ENCODE results near the gene SACS.
A peak's percentile ranks its signal among the peaks of the same experiment; 100 is the strongest.

SACS gene, protein sequence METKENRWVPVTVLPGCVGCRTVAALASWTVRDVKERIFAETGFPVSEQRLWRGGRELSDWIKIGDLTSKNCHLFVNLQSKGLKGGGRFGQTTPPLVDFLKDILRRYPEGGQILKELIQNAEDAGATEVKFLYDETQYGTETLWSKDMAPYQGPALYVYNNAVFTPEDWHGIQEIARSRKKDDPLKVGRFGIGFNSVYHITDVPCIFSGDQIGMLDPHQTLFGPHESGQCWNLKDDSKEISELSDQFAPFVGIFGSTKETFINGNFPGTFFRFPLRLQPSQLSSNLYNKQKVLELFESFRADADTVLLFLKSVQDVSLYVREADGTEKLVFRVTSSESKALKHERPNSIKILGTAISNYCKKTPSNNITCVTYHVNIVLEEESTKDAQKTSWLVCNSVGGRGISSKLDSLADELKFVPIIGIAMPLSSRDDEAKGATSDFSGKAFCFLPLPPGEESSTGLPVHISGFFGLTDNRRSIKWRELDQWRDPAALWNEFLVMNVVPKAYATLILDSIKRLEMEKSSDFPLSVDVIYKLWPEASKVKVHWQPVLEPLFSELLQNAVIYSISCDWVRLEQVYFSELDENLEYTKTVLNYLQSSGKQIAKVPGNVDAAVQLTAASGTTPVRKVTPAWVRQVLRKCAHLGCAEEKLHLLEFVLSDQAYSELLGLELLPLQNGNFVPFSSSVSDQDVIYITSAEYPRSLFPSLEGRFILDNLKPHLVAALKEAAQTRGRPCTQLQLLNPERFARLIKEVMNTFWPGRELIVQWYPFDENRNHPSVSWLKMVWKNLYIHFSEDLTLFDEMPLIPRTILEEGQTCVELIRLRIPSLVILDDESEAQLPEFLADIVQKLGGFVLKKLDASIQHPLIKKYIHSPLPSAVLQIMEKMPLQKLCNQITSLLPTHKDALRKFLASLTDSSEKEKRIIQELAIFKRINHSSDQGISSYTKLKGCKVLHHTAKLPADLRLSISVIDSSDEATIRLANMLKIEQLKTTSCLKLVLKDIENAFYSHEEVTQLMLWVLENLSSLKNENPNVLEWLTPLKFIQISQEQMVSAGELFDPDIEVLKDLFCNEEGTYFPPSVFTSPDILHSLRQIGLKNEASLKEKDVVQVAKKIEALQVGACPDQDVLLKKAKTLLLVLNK (N-terminal part only)

DNA sequence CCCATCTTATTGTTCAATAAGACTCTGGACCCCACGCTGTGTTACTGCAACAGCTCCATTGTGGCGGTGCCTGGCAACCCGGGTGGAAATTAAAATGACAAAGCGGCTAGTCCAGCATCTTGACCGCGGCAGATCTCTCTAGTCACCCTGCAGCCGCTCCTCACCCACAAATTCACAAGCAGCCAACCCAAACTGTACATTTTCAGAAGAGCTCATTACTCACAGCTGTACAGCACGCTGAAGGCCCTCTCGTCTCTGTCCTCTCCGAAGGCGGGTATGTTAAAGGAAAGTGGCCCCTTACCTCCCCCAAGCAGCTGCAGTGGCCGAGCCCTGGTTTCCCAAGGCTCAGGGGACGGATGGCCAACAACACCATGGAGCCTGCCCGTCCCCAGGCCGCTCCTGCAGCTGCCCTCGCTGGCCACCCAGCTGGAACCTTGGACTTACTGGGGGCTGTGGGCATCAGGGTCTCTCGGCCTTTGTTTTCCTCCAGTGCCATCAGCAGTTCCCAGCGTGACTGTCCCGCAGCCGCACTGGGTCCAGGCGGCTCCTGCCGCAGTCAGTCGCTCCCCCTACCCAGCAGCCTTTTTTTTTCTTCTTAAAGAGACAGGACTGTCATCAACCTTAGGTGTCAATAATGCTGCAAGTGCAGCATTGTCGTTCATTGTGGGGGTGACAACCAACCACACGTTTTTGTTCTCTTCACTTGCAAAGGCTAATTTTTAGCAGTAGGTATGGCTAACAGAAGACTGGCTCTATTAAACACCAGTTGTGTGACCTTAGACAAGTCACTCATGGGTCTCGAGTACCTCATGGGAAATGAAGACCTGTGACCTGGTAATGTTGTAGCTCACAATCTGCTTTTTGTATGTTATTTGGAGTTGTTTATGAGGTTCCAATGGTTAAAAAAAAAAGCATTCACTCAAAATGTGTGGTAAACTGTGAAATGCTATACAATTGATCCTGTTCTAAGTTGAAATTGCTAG is at the start of gene SACS:
Gene SACS, minus strand, starts transcription at position 532 of the 983 bp plus-strand sequence. CDS start 22,463 bp downstream, outside the sequence.
- Histone ChIP-seq H3K27ac (ENCODE audit: low read depth, low read length) (peak within 1 kb of the TSS; percentile 52), H3K4me3 (ENCODE audit: low read length) (peak within 1 kb of the TSS; percentile 69), H3K36me3 (ENCODE audit: control insufficient read depth, insufficient read depth, low read length) (no peaks in the 10 kb centered on the region), H3K9ac (ENCODE audit: low read length) (no peak within 1 kb of the TSS), H3K27me3 (ENCODE audit: control insufficient read depth, insufficient read depth, low read length) (no peaks in the 10 kb centered on the region), H3K4me1 (ENCODE audit: control insufficient read depth, insufficient read depth, low read length) (peaks cover 2% of the 10 kb centered on the region)

DNA sequence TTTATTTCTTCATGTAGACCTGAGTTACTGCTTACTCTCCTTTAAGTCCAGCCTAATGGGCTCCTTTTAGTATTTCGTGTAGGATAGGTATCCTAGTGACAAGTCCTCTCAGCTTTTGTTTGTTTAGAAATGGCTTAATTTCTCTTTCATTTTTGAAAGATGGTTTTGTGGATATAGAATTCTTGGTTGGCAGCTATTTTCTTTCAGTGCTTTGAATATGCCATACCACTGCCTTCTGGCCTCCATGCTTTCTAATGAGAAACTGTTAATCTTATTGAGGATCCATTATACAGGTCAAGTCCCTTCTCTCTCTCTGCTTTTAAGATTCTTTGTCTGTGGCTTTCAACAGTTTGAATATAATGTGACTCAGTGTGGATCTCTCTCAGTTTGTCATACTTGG is 46.8 kb upstream of the SACS start:
- no peak overlapping the region for H3K4me3 ChIP-seq (ENCODE audit: low read length)
- H3K27me3 ChIP-seq (ENCODE audit: control insufficient read depth, insufficient read depth, low read length): no peaks in the 10 kb centered on the region
- no peak overlapping the region for H3K9ac ChIP-seq (ENCODE audit: low read length)
- H3K4me1 ChIP-seq (ENCODE audit: control insufficient read depth, insufficient read depth, low read length): no peaks in the 10 kb centered on the region
- H3K27ac ChIP-seq (ENCODE audit: low read depth, low read length): no peak overlapping the region
- no peaks in the 10 kb centered on the region for H3K36me3 ChIP-seq (ENCODE audit: control insufficient read depth, insufficient read depth, low read length)

DNA sequence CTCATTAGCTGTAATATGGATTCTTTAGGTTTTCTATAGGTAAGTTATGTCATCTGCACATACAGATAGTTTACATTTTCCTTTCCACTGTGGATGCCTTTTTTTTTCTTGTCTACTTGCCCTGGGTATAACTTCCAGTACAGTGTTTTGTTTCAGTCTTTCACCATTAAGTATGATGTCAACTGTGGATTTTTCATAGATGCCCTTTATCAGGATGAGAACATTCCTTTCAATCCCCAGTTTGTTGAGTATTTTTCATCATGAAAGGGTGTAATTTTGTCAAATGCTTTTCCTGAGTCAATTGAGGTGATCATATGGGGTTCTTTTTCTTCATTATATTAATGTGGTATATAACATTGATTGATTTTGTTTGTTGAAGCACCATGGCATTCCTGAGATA is 43.6 kb upstream of the SACS start:
- H3K4me1 ChIP-seq (ENCODE audit: control insufficient read depth, insufficient read depth, low read length): no peaks in the 10 kb centered on the region
- no peaks in the 10 kb centered on the region for H3K27me3 ChIP-seq (ENCODE audit: control insufficient read depth, insufficient read depth, low read length)
- no peaks in the 10 kb centered on the region for H3K36me3 ChIP-seq (ENCODE audit: control insufficient read depth, insufficient read depth, low read length)
- no peak overlapping the region for H3K27ac ChIP-seq (ENCODE audit: low read depth, low read length)
- H3K9ac ChIP-seq (ENCODE audit: low read length): no peak overlapping the region
- H3K4me3 ChIP-seq (ENCODE audit: low read length): no peak overlapping the region

DNA sequence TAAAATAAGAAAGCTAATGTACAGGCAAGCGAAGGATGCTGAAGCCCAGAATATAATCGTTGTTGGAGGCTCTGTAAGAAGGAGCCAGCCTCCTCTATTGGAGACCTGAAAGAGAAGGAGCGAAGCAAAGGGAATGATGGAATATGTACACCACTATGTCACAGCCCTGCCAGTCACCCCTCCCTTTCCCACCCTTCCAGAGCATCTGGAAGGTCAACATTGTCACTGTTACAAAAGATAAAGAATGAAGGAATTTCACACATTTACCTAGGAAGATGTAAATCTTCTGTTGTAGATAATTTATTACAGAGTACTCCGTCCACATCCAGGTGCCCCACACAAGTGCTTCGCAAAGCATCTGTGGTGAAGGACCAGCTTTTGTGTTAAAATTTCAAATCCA is 39.7 kb upstream of the SACS start:
- H3K36me3 ChIP-seq (ENCODE audit: control insufficient read depth, insufficient read depth, low read length): no peaks in the 10 kb centered on the region
- no peaks in the 10 kb centered on the region for H3K4me1 ChIP-seq (ENCODE audit: control insufficient read depth, insufficient read depth, low read length)
- H3K27me3 ChIP-seq (ENCODE audit: control insufficient read depth, insufficient read depth, low read length): no peaks in the 10 kb centered on the region
- H3K9ac ChIP-seq (ENCODE audit: low read length): no peak overlapping the region
- no peak overlapping the region for H3K27ac ChIP-seq (ENCODE audit: low read depth, low read length)
- H3K4me3 ChIP-seq (ENCODE audit: low read length): no peak overlapping the region

DNA sequence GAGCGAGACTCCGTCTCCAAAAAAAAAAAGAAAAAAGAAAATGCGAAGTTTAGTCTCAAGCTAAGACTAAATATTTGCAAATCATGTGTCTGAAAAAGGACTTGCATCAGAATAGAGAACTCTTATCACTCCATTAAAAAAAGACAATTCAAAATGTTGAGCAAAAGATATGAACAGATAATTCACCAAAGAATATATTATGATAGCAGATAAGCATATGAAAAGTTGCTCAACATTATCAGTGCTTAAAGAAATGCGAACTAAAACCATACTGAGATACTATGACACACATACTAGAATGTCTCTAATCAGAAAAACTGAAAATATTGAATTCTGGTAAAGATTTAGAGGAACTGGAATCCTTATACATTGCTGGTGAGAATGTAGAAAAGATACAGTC is 38.7 kb upstream of the SACS start:
- Histone ChIP-seq H3K4me1 (ENCODE audit: control insufficient read depth, insufficient read depth, low read length) (no peaks in the 10 kb centered on the region), H3K36me3 (ENCODE audit: control insufficient read depth, insufficient read depth, low read length) (no peaks in the 10 kb centered on the region), H3K4me3 (ENCODE audit: low read length) (no peak overlapping the region), H3K27me3 (ENCODE audit: control insufficient read depth, insufficient read depth, low read length) (no peaks in the 10 kb centered on the region), H3K27ac (ENCODE audit: low read depth, low read length) (no peak overlapping the region), H3K9ac (ENCODE audit: low read length) (no peak overlapping the region)

DNA sequence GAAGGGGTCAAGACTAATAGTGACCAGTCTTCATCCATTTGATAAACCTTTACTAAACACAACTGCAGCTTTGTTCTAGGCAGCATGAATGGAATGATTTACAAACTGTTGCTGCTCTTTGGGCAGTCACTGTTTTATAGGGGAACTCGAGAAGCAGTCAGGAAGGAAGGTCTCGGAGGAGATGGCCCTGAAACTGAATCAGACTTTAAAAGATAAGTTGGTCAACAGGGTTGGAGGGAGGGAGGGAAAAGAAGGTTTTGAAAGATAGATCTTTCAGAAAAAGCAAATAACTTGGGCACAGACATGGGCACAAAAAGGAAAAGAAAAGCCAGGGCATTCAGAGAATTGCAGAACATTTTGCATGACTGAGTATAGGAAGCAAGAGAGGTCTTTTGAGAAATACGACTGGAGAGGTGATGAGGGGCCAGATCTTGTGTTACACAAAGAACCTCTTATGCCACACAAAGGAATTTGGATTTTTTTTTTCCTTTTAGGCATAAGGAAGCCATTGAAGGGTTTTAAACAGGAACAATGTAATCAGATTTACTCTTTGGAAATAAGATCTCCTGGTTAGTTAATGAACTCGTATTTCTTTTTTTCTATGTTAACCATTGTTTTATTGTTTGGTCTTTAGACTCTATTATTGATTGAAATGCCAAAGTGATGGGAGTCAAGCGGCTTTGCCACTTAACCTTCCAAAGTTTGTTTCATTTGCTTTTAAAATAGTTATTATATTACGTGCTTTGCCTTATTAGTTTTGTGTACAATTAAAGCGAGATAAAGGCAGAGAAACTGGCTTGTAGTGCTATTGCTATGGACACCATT is 37.5 kb upstream of the SACS start:
- Histone ChIP-seq H3K9ac (ENCODE audit: low read length) (no peak overlapping the region), H3K27ac (ENCODE audit: low read depth, low read length) (no peak overlapping the region), H3K36me3 (ENCODE audit: control insufficient read depth, insufficient read depth, low read length) (no peaks in the 10 kb centered on the region), H3K27me3 (ENCODE audit: control insufficient read depth, insufficient read depth, low read length) (no peaks in the 10 kb centered on the region), H3K4me3 (ENCODE audit: low read length) (no peak overlapping the region), H3K4me1 (ENCODE audit: control insufficient read depth, insufficient read depth, low read length) (no peaks in the 10 kb centered on the region)

DNA sequence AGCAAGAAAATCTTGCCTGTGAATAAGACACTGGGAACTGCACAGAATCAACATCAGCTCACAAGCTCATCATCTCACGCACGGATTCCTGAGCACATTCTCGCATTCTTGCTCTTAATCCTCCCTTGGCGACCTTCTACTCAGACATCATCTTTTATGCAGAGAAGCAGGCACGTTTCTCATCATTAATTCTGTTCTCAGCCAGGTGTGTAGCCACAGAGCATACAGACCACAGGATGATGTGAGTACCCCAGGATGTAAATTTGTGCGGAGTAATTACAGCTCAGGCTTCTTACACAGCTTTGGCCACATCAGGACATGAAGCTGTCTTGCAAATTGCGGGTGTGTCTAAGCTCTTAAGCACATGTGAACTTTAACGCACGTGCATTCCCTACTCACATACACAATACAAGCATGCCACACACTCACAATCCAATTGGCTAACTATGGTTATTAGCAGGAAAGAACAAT is 36.5 kb upstream of the SACS start:
- Histone ChIP-seq H3K36me3 (ENCODE audit: control insufficient read depth, insufficient read depth, low read length) (no peaks in the 10 kb centered on the region), H3K27ac (ENCODE audit: low read depth, low read length) (no peak overlapping the region), H3K9ac (ENCODE audit: low read length) (no peak overlapping the region), H3K27me3 (ENCODE audit: control insufficient read depth, insufficient read depth, low read length) (no peaks in the 10 kb centered on the region), H3K4me3 (ENCODE audit: low read length) (no peak overlapping the region), H3K4me1 (ENCODE audit: control insufficient read depth, insufficient read depth, low read length) (no peaks in the 10 kb centered on the region)

DNA sequence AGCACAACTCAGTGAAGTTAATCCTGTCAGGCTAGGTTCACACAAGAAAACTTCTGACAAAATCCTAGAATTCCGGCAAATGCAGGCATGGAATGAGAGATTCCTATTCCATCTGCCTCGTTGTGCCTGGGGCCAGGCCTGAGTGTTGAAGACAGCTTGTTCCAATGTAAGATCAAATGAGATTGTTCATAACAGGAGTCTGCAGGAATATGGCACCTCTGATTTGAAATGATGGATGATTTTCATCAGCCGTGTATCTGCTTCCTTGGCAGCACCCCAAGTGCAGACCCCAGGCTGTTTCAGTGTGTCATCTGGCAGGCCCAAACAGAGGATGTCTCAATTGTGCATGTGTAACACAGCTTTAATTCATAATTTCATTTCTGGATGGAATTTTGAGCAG is 35.3 kb upstream of the SACS start:
- H3K4me1 ChIP-seq (ENCODE audit: control insufficient read depth, insufficient read depth, low read length): no peaks in the 10 kb centered on the region
- H3K27ac ChIP-seq (ENCODE audit: low read depth, low read length): no peak overlapping the region
- H3K36me3 ChIP-seq (ENCODE audit: control insufficient read depth, insufficient read depth, low read length): no peaks in the 10 kb centered on the region
- no peak overlapping the region for H3K9ac ChIP-seq (ENCODE audit: low read length)
- no peak overlapping the region for H3K4me3 ChIP-seq (ENCODE audit: low read length)
- H3K27me3 ChIP-seq (ENCODE audit: control insufficient read depth, insufficient read depth, low read length): no peaks in the 10 kb centered on the region

DNA sequence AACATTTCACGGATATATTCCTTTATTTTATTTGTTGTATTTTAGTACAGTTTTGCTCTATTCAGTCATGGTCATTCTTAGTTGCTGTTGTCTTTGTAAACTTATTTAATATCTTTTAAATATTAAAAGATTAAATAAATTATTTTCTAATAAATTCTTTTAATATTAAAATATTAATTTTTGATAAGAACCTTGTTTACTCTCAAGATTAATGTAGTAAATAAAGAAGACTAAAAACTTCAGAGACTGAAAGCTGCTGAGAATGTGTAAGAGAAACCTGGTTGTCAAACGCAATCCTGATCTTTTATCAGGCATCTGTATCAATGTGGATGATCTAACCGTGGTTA is 34.4 kb upstream of the SACS start:
- no peaks in the 10 kb centered on the region for H3K36me3 ChIP-seq (ENCODE audit: control insufficient read depth, insufficient read depth, low read length)
- no peaks in the 10 kb centered on the region for H3K4me1 ChIP-seq (ENCODE audit: control insufficient read depth, insufficient read depth, low read length)
- no peak overlapping the region for H3K9ac ChIP-seq (ENCODE audit: low read length)
- no peak overlapping the region for H3K27ac ChIP-seq (ENCODE audit: low read depth, low read length)
- no peaks in the 10 kb centered on the region for H3K27me3 ChIP-seq (ENCODE audit: control insufficient read depth, insufficient read depth, low read length)
- H3K4me3 ChIP-seq (ENCODE audit: low read length): no peak overlapping the region

DNA sequence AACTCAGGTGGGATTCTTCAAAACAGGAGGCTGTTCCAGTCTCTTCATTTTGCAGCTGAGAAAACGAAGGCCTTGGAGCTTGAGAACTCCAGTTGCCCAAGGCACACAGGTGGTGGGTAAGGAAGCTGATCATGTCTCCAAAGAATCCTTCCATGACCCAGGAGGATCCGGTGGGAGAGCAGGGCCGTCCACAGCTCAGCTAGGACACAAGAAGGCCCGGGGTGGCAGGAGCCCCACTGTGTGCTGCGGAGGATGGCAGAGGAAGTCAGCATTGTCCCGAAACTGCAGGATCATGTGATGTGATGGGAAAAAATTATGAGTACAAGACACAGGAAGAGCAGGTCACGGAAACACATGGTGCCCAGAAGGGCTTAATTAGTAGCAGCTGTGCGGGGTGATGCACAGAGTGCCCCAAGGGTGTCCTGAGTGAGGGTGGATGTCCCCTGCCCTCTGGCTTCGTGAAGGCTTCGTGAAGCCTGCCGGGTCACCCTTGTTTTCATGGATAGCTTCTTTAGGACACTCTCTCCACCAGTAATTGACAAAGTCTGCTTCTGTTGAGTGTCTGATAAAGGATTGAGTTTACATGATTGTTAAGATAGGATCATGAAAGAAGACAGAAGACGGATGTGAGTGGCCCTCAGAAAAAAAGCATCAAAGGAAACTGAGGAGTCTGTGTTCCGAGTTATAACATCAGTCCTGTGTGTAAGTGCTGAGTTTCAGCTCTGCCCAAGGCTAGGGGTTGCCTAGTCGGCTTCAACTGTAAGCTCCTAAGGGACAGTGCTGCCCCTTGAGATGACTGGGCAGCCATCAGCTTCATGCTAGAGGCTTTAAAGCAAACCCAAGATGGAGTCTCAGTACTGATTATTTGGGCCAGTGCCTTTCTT is 33.8 kb upstream of the SACS start:
- H3K4me3 ChIP-seq (ENCODE audit: low read length): no peak overlapping the region
- no peaks in the 10 kb centered on the region for H3K27me3 ChIP-seq (ENCODE audit: control insufficient read depth, insufficient read depth, low read length)
- no peaks in the 10 kb centered on the region for H3K4me1 ChIP-seq (ENCODE audit: control insufficient read depth, insufficient read depth, low read length)
- H3K27ac ChIP-seq (ENCODE audit: low read depth, low read length): no peak overlapping the region
- no peak overlapping the region for H3K9ac ChIP-seq (ENCODE audit: low read length)
- no peaks in the 10 kb centered on the region for H3K36me3 ChIP-seq (ENCODE audit: control insufficient read depth, insufficient read depth, low read length)

Data from rectal smooth muscle tissue (tissue), 1 donor.